HEK293T (cell line): ENCODE data around the gene FTL.

ENCODE experiments used
- CTCF ChIA-PET: fragments of 350-600 bp; formaldehyde crosslinking; extraction: SDS; loops from one replicate; lab custom pipeline; 2021; ENCODE audit warnings: antibody characterized with exemption, inconsistent platforms; lab: Yijun Ruan, JAX
- POLR2A ChIA-PET: fragments of 350-600 bp; formaldehyde crosslinking; extraction: SDS; loops from one replicate; lab custom pipeline; 2020; ENCODE audit warnings: antibody characterized with exemption, inconsistent platforms; lab: Yijun Ruan, JAX
- DNase-seq: peaks from one replicate; pipeline ENCODE4 v3.0.0; 2012; ENCODE audit warnings: mixed read lengths; ENCODE audit errors: extremely low spot score
- ARNT ChIP-seq: fragments of 450-650 bp; IDR thresholded peaks from 2 replicates; pipeline ENCODE4 v1.6.1; 2017; ENCODE audit warnings: mild to moderate bottlenecking
- BHLHE40 ChIP-seq: fragments of 450-650 bp; IDR thresholded peaks from 2 replicates; pipeline ENCODE4 v1.6.1; 2016; ENCODE audit warnings: mild to moderate bottlenecking, moderate library complexity, borderline replicate concordance
- CTBP1 ChIP-seq: fragments of 450-650 bp; IDR thresholded peaks from 2 replicates; pipeline ENCODE4 v1.6.1; 2016; ENCODE audit warnings: borderline replicate concordance
- ELF4 ChIP-seq: fragments of 450-650 bp; IDR thresholded peaks from 2 replicates; pipeline ENCODE4 v1.6.1; 2017; ENCODE audit warnings: antibody characterized with exemption
- FOXA1 ChIP-seq: fragments of 450-650 bp; IDR thresholded peaks from 2 replicates; pipeline ENCODE4 v1.6.1; 2016; ENCODE audit warnings: mild to moderate bottlenecking
- FOXK2 ChIP-seq: fragments of 450-650 bp; IDR thresholded peaks from 2 replicates; pipeline ENCODE4 v1.6.1; 2016; ENCODE audit warnings: mild to moderate bottlenecking
- FOXM1 ChIP-seq: fragments of 450-650 bp; IDR thresholded peaks from 2 replicates; pipeline ENCODE4 v1.6.1; 2017; ENCODE audit warnings: mild to moderate bottlenecking, borderline replicate concordance
- HDGF ChIP-seq: fragments of 450-650 bp; IDR thresholded peaks from 2 replicates; pipeline ENCODE4 v1.6.1; 2017; ENCODE audit warnings: antibody characterized with exemption, borderline replicate concordance
- L3MBTL2 ChIP-seq: fragments of 450-650 bp; conservative IDR thresholded peaks from 2 replicates; pipeline ENCODE4 v1.6.1; 2016; ENCODE audit warnings: mild to moderate bottlenecking
- LEF1 ChIP-seq: fragments of 450-650 bp; IDR thresholded peaks from 2 replicates; pipeline ENCODE4 v1.6.1; 2017; ENCODE audit warnings: mild to moderate bottlenecking, borderline replicate concordance
- NFRKB ChIP-seq: fragments of 450-650 bp; IDR thresholded peaks from 2 replicates; pipeline ENCODE4 v1.6.1; 2016; ENCODE audit warnings: mild to moderate bottlenecking, moderate library complexity
- PKNOX1 ChIP-seq: fragments of 450-650 bp; IDR thresholded peaks from 2 replicates; pipeline ENCODE4 v1.6.1; 2016
- SP1 ChIP-seq: fragments of 450-650 bp; IDR thresholded peaks from 2 replicates; pipeline ENCODE4 v1.6.1; 2017
- SUZ12 ChIP-seq: fragments of 450-650 bp; IDR thresholded peaks from 2 replicates; pipeline ENCODE4 v1.6.1; 2016; ENCODE audit warnings: mild to moderate bottlenecking
- TARDBP ChIP-seq: fragments of 450-650 bp; IDR thresholded peaks from 2 replicates; pipeline ENCODE4 v1.6.1; 2016
- ZNF384 ChIP-seq: fragments of 450-650 bp; IDR thresholded peaks from 2 replicates; pipeline ENCODE4 v1.6.1; 2016

The FTL gene

GRCh38 chr19:48970923-48971395, 5.8 kb downstream of the FTL start:
- peak; percentile 79 for DNase-seq

GRCh38 chr19:48975947-48976847, 11.1 kb downstream of the FTL start:
- TF ChIP-seq HDGF (no peak), CTBP1 (no peak), ZNF384 (0 out of 2 replicates have a peak, but pooled peaks have one; percentile 36), FOXA1 (no peak), PKNOX1 (no peak), FOXM1 (no peak), ELF4 (peak; percentile 88), SUZ12 (peak; percentile 86), L3MBTL2 (peak; percentile 58)
- peak; percentile 57 for DNase-seq
- ChIA-PET POLR2A (interaction anchor here (0.9 to 1.0 kb wide), 2 partner anchors 10 to 76 kb away, joined by 3 to 5 read pairs; partner anchors contain the start of gene NUCB1), CTCF (interaction anchor here (0.7 to 4.6 kb wide), 2 partner anchors 16 to 24 kb away, joined by 4 to 26 read pairs; partner anchors contain the start of genes GYS1 and RUVBL2)

More at GRCh38 chr19:48970923-48971395, 5.8 kb downstream of the FTL start:
- ChIA-PET POLR2A (interaction anchor here (0.7 to 1.8 kb wide), 4 partner anchors 16 to 176 kb away, joined by 3 to 13 read pairs (median 4); partner anchors contain the start of genes BAX, GYS1, PPP1R15A and RUVBL2), CTCF (interaction anchor here (0.6 to 2.1 kb wide), 15 partner anchors 9 to 259 kb away, joined by 3 to 10 read pairs (median 6); partner anchors contain the start of genes BAX, BCAT2, GYS1 and NUCB1)
- TF ChIP-seq TARDBP: no peak
- TF ChIP-seq L3MBTL2: no peak
- no peak for TF ChIP-seq SUZ12
- no peak for TF ChIP-seq PKNOX1
- TF ChIP-seq ARNT: no peak
- TF ChIP-seq LEF1: no peak
- no peak for TF ChIP-seq SP1
- no peak for TF ChIP-seq NFRKB
- no peak for TF ChIP-seq BHLHE40
- no peak for TF ChIP-seq ZNF384
- no peak for TF ChIP-seq CTBP1
- TF ChIP-seq FOXM1: no peak
- TF ChIP-seq FOXK2: no peak
- no peak for TF ChIP-seq FOXA1
- TF ChIP-seq ELF4: no peak

- TF ChIP-seq L3MBTL2: no peak
- no peak for TF ChIP-seq ZNF384
- no peak for TF ChIP-seq NFRKB
- no peak for TF ChIP-seq FOXK2
- TF ChIP-seq LEF1: no peak
- no peak for TF ChIP-seq SUZ12
- no peak for TF ChIP-seq TARDBP
- no peak for TF ChIP-seq PKNOX1
- no peak for TF ChIP-seq FOXA1
- no peak for TF ChIP-seq SP1
- no peak for TF ChIP-seq CTBP1
- TF ChIP-seq ARNT: no peak
- DNase-seq: no peak
- ChIA-PET CTCF (interaction anchor here (0.6 to 4.6 kb wide), 2 partner anchors 15 to 570 kb away, joined by 3 to 26 read pairs; partner anchors contain the start of genes GYS1 and RUVBL2), POLR2A (interaction anchor here (1.0 kb wide), 2 partner anchors 11 to 105 kb away, joined by 3 to 5 read pairs; partner anchors contain the start of gene PPP1R15A)
Measured at GRCh38 chr19:48977061-48977460, 12.0 kb downstream of the FTL start.

GRCh38 chr19:48982280-48982679, 17.2 kb downstream of the FTL start:
- no peak for DNase-seq
- POLR2A ChIA-PET: interaction anchor here (2.5 kb wide), 1 partner anchor 11 kb away, joined by 12 read pairs; the partner anchor contains the start of genes GYS1 and RUVBL2

GRCh38 chr19:48985711-48986110, 20.6 kb downstream of the FTL start:
- ChIA-PET POLR2A (no interaction called here), CTCF (no interaction called here)
- TF ChIP-seq NFRKB: no peak
- TF ChIP-seq HDGF: no peak
- no peak for DNase-seq

More at GRCh38 chr19:48982280-48982679, 17.2 kb downstream of the FTL start:
- TF ChIP-seq FOXK2 (no peak), TARDBP (no peak), ELF4 (no peak)
- CTCF ChIA-PET: no interaction called here

- ChIA-PET CTCF (interaction anchor here (1.0 kb wide), 1 partner anchor 13 kb away, joined by 3 read pairs; no protein-coding TSS in a partner anchor), POLR2A (interaction anchor here (1.2 kb wide), 1 partner anchor 8 kb away, joined by 4 read pairs; no protein-coding TSS in a partner anchor)
- no peak for DNase-seq
- TF ChIP-seq SP1: no peak
- TF ChIP-seq HDGF: no peak
- TF ChIP-seq FOXA1: no peak
- TF ChIP-seq BHLHE40: no peak
- TF ChIP-seq FOXK2: no peak
- no peak for TF ChIP-seq ZNF384
- no peak for TF ChIP-seq ELF4
- no peak for TF ChIP-seq SUZ12
- TF ChIP-seq PKNOX1: no peak
Measured at GRCh38 chr19:48986211-48986610, 21.1 kb downstream of the FTL start.
